Rectal smooth muscle tissue (tissue), 1 donor: ENCODE measurements around the gene RNF212B.
"Not testable (repeated sequence)": the region's sequence is repeated elsewhere in the genome, so short reads cannot be mapped to it uniquely, and the experiment has no call there.

Experiments used
- H3K27ac ChIP-seq: one replicate; pipeline ENCODE4 v1.7.0; 2013; ENCODE audit warnings: low read depth, low read length, inconsistent platforms
- H3K27me3 ChIP-seq: one replicate; pipeline ENCODE4 v1.7.0; 2013; ENCODE audit warnings: low read length; ENCODE audit not compliant: control insufficient read depth, insufficient read depth
- H3K36me3 ChIP-seq: one replicate; pipeline ENCODE4 v1.7.0; 2013; ENCODE audit warnings: low read length; ENCODE audit not compliant: control insufficient read depth, insufficient read depth
- H3K4me1 ChIP-seq: one replicate; pipeline ENCODE4 v1.7.0; 2013; ENCODE audit warnings: low read length; ENCODE audit not compliant: control insufficient read depth, insufficient read depth
- H3K4me3 ChIP-seq: one replicate; pipeline ENCODE4 v1.7.0; 2013; ENCODE audit warnings: low read length
- H3K9ac ChIP-seq: one replicate; pipeline ENCODE4 v1.7.0; 2013; ENCODE audit warnings: low read length

Gene RNF212B

DNA sequence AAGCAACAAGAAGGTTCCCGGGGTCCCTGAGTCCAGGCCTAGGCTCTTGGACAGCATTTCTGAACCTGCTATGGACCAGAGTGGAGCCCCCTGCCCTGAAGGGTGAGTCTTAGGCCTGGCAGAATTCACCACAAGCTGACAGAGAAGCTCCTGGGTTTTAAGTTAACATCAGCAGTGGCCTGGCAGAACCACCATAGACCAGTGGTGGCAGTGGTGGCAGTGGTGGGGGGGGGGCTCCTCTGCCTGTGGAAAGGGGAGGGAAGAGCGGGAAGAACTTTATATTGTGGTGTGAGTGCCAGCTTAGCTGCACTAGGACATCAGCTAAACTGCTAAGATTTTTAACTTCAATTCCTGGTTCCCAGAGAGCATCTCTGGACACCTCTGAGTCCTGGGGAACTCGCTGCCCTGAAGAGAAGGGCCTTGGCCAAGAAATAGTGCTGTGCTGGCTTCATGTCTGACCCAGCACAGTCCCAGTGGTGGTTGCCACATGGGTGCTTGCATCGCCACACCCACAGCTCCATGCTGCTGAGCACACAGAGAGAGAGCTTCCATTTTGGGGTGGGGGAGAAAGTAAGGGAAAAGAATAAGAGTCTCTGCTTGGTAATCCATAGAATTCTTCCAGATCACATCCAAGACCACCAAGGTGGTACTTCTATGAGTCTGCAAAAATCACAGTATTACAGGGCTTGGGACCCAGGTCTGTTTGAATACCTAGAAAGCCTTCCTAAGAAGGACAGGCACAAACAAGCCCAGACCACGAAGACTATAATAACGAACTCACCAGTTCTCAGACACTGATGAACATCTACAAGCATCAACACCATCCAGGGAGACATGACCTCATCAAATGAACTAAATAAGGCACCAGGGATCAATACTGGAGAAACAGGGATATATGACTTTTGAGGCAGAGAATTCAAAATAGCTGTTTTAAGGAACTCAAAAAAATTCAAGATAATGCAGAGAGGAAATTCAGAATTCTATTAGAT, 20.4 kb upstream of the RNF212B start:
- Histone ChIP-seq H3K9ac (no peak overlapping the region), H3K4me3 (no peak overlapping the region), H3K4me1 (no peaks in the 10 kb centered on the region), H3K27me3 (no peaks in the 10 kb centered on the region), H3K27ac (no peak overlapping the region), H3K36me3 (no peaks in the 10 kb centered on the region)

- no peak overlapping the region for H3K27ac ChIP-seq
- no peak overlapping the region for H3K9ac ChIP-seq
- no peak overlapping the region for H3K4me3 ChIP-seq
- no peaks in the 10 kb centered on the region for H3K27me3 ChIP-seq
- H3K4me1 ChIP-seq = no peaks in the 10 kb centered on the region
- no peaks in the 10 kb centered on the region for H3K36me3 ChIP-seq
Measured at GRCh38 chr14:23219075-23219474, 18.7 kb upstream of the RNF212B start.

GRCh38 chr14:23224958-23225357, 12.8 kb upstream of the RNF212B start:
- not testable (repeated sequence) for H3K4me1 ChIP-seq, H3K9ac ChIP-seq, H3K4me3 ChIP-seq, H3K27ac ChIP-seq, H3K36me3 ChIP-seq, H3K27me3 ChIP-seq

DNA sequence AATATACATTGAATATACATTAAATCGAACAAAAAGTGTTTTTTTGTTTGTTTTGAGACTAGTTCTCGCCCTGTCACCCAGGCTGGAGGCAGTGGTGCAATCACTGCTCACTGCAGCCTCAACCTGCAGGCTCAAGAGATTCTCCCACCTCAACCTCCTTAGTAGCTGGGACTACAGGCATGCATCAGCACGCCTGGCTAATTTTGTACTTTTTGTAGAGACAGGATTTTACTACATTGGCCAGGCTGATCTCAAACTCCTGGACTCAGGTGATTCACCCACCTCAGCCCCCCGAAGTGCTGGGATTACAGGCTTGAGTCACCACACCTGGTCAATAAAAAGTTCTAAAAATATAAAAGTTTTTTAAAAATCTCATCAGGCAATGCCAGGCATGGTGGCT, 10.2 kb upstream of the RNF212B start:
- Histone ChIP-seq H3K4me3 (no peak overlapping the region), H3K27ac (no peak overlapping the region), H3K27me3 (no peaks in the 10 kb centered on the region), H3K9ac (no peak overlapping the region), H3K36me3 (no peaks in the 10 kb centered on the region), H3K4me1 (no peaks in the 10 kb centered on the region)

DNA sequence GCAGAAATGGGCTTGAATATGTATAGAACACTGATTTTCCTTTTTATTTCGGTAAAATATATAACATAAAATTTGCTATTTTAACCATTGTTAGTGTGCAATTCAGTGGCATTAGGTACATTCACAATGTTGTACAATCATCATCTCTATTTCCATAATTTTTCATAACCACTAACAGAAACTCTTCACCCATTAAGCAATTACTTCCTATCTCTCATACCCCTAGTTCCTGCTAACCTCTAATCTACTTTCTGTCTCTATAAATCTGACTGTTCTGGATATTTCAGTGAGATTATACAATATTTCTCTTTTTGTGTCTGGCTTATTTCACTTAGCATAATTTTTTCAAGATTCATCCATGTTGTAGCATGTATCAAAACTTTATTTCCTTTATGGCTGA, 8.9 kb upstream of the RNF212B start:
- no peaks in the 10 kb centered on the region for H3K27me3 ChIP-seq
- no peak overlapping the region for H3K9ac ChIP-seq
- H3K27ac ChIP-seq = no peak overlapping the region
- H3K4me3 ChIP-seq = no peak overlapping the region
- H3K36me3 ChIP-seq = no peaks in the 10 kb centered on the region
- no peaks in the 10 kb centered on the region for H3K4me1 ChIP-seq

GRCh38 chr14:23232241-23232808, 5.4 kb upstream of the RNF212B start:
- not testable (repeated sequence) for H3K4me3 ChIP-seq, H3K27ac ChIP-seq, H3K4me1 ChIP-seq, H3K36me3 ChIP-seq, H3K27me3 ChIP-seq, H3K9ac ChIP-seq

DNA sequence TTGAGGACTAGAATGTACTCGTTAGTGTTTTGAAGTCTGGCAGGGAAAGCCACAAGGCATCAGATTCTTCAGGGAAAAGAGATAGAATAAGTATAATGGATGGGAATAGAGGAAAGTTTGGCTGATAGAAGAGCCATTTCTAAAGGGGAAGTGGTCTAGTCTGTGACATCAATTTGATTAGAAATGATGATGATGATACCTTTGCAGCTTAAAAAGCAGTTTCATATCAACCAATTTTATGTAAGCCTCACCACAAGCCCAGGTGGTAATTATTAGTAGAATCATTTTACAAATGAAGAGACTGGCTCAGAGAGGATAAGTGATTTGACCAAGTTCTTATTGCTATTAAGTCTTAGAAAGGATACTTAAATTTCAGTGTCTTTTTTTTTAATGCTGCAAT, 2.9 kb downstream of the RNF212B start:
- H3K27me3 ChIP-seq = no peaks in the 10 kb centered on the region
- no peak overlapping the region for H3K9ac ChIP-seq
- no peaks in the 10 kb centered on the region for H3K4me1 ChIP-seq

GRCh38 chr14:23241061-23241715, 3.5 kb downstream of the RNF212B start:
- H3K27ac ChIP-seq, H3K4me1 ChIP-seq, H3K27me3 ChIP-seq, H3K4me3 ChIP-seq, H3K9ac ChIP-seq, H3K36me3 ChIP-seq: not testable (repeated sequence)

More for the DNA sequence above, 2.9 kb downstream of the RNF212B start:
- Histone ChIP-seq H3K4me3 (no peak overlapping the region), H3K36me3 (no peaks in the 10 kb centered on the region), H3K27ac (no peak overlapping the region)

GRCh38 chr14:23242076-23242475, 4.3 kb downstream of the RNF212B start:
- Histone ChIP-seq H3K36me3 (no peaks in the 10 kb centered on the region), H3K4me3 (no peak overlapping the region)

GRCh38 chr14:23243066-23243465, 5.3 kb downstream of the RNF212B start:
- H3K4me3 ChIP-seq = no peak overlapping the region
- no peaks in the 10 kb centered on the region for H3K36me3 ChIP-seq
- no peaks in the 10 kb centered on the region for H3K4me1 ChIP-seq
- no peak overlapping the region for H3K9ac ChIP-seq
- H3K27ac ChIP-seq = no peak overlapping the region
- H3K27me3 ChIP-seq = no peaks in the 10 kb centered on the region

More at GRCh38 chr14:23242076-23242475, 4.3 kb downstream of the RNF212B start:
- Histone ChIP-seq H3K27ac (no peak overlapping the region), H3K9ac (no peak overlapping the region), H3K4me1 (no peaks in the 10 kb centered on the region), H3K27me3 (no peaks in the 10 kb centered on the region)

GRCh38 chr14:23245282-23245681, 7.5 kb downstream of the RNF212B start:
- no peaks in the 10 kb centered on the region for H3K27me3 ChIP-seq
- no peak overlapping the region for H3K4me3 ChIP-seq
- H3K27ac ChIP-seq = no peak overlapping the region
- H3K36me3 ChIP-seq = no peaks in the 10 kb centered on the region
- H3K9ac ChIP-seq = no peak overlapping the region
- no peaks in the 10 kb centered on the region for H3K4me1 ChIP-seq

- H3K9ac ChIP-seq = no peak overlapping the region
- no peak overlapping the region for H3K4me3 ChIP-seq
- no peak overlapping the region for H3K27ac ChIP-seq
- H3K36me3 ChIP-seq = no peaks in the 10 kb centered on the region
- no peaks in the 10 kb centered on the region for H3K4me1 ChIP-seq
- no peaks in the 10 kb centered on the region for H3K27me3 ChIP-seq
Measured at GRCh38 chr14:23248601-23249000, 10.9 kb downstream of the RNF212B start.
